Activated CD4-positive, alpha-beta T cell treated with anti-CD3 and anti-CD28 coated beads for 24 hours (primary cell): ENCODE measurements around the gene PEA15.

Experiments used
- DNase-seq, 2 donors: peaks; one replicate each; pipeline ENCODE4 v3.0.0-alpha.2; 2020; ENCODE audit warnings: low read depth in 2 of 2

PEA15 gene

GRCh38 chr1:160208557-160209320, 3.6 kb downstream of the PEA15 start:
- no peak for DNase-seq

GRCh38 chr1:160209321-160210046, 4.3 kb downstream of the PEA15 start:
- no peak for DNase-seq

- no peak for DNase-seq
These were observed 5.4 kb downstream of the PEA15 start for GRCh38 chr1:160210561-160210960.

GRCh38 chr1:160211046-160211790, 6.0 kb downstream of the PEA15 start:
- no peak for DNase-seq

GRCh38 chr1:160214481-160215140, 9.4 kb downstream of the PEA15 start:
- no peak for DNase-seq

GRCh38 chr1:160216301-160216700, 11.1 kb downstream of the PEA15 start:
- no peak for DNase-seq

GRCh38 chr1:160217481-160218051, 12.4 kb downstream of the PEA15 start:
- no peak for DNase-seq

GRCh38 chr1:160219062-160219929, 14.1 kb downstream of the PEA15 start:
- no peak for DNase-seq

- no peak for DNase-seq
These were observed 15.1 kb downstream of the PEA15 start for GRCh38 chr1:160220301-160220700.

GRCh38 chr1:160221089-160221488, 15.9 kb downstream of the PEA15 start:
- no peak for DNase-seq

- no peak for DNase-seq
These were observed 17.4 kb downstream of the PEA15 start for GRCh38 chr1:160222546-160222945.

GRCh38 chr1:160224606-160225005, 19.4 kb downstream of the PEA15 start:
- DNase-seq, result no peak

GRCh38 chr1:160225345-160225744, 20.2 kb downstream of the PEA15 start:
- DNase-seq, result no peak

GRCh38 chr1:160226623-160227022, 21.4 kb downstream of the PEA15 start:
- DNase-seq, result no peak

GRCh38 chr1:160227034-160227433, 21.9 kb downstream of the PEA15 start:
- DNase-seq, result no peak

- DNase-seq, result no peak
These were observed 22.4 kb downstream of the PEA15 start for GRCh38 chr1:160227561-160227960.

- DNase-seq, result no peak
These were observed 23.2 kb downstream of the PEA15 start for GRCh38 chr1:160228431-160228830.

- DNase-seq, result no peak
These were observed 27.7 kb downstream of the PEA15 start for GRCh38 chr1:160232911-160233310.

- DNase-seq, result no peak
These were observed 31.6 kb downstream of the PEA15 start for GRCh38 chr1:160236806-160237205.

- no peak for DNase-seq
These were observed 32.4 kb downstream of the PEA15 start for GRCh38 chr1:160237558-160237957.

- DNase-seq, result no peak
These were observed 33.2 kb downstream of the PEA15 start for GRCh38 chr1:160238408-160238807.
